Gastroesophageal sphincter (tissue), 4 donors: ENCODE measurements around the gene SLC30A3. TPM values are rescaled to one million over a fixed set of nuclear protein-coding genes. Genes with fewer than 3 reads are reported as not detected.

Experiments used
- ATAC-seq: fragments of 150-250 bp; one replicate; pipeline ENCODE4 v1.9.1; 2016; ENCODE audit warnings: mild to moderate bottlenecking, moderate library complexity
- H3K27ac ChIP-seq, 4 donors: fragments of 200-600 bp; sonication (generic) in 3 of 4; 1 replicate in 3 of 4; 2 replicates in 1 of 4; pipeline ENCODE4 v1.5.1; 2016 to 2019
- H3K27me3 ChIP-seq: fragments of 200-600 bp; sonication (generic); one replicate; pipeline ENCODE4 v1.5.1; 2019
- H3K36me3 ChIP-seq, 2 donors: fragments of 200-600 bp; sonication (generic); one replicate each; pipeline ENCODE4 v1.5.1; 2019; ENCODE audit warnings: control low read depth in 1 of 2
- H3K4me1 ChIP-seq, 3 donors: fragments of 200-600 bp; sonication (generic); 1 replicate in 2 of 3; 2 replicates in 1 of 3; pipeline ENCODE4 v1.5.1; 2016 to 2019; ENCODE audit warnings: control low read depth in 2 of 3
- H3K4me3 ChIP-seq, 2 donors: fragments of 200-600 bp; sonication (generic); one replicate each; pipeline ENCODE4 v1.5.1; 2019; ENCODE audit warnings: mild to moderate bottlenecking in 1 of 2, moderate library complexity in 1 of 2
- H3K9me3 ChIP-seq, 3 donors: fragments of 200-600 bp; sonication (generic); one replicate each; pipeline ENCODE4 v1.5.1; 2017 to 2019; ENCODE audit warnings: control low read depth in 2 of 3
- CTCF ChIP-seq, 4 experiments: fragments of 200-600 bp in 2 of 4; fragments of 450-650 bp in 2 of 4; sonication (generic) in 1 of 4; IDR thresholded peaks; one replicate each; pipeline ENCODE4 v1.5.1; 2017 to 2019; ENCODE audit warnings: antibody characterized with exemption in 4 of 4, mild to moderate bottlenecking in 2 of 4, moderate library complexity in 2 of 4
- EP300 ChIP-seq: sonication (generic); formaldehyde crosslinking; IDR thresholded peaks from one replicate; pipeline ENCODE4 v1.6.1; 2017; ENCODE audit warnings: antibody characterized with exemption, mild to moderate bottlenecking
- POLR2A ChIP-seq, 2 donors: fragments of 450-650 bp; IDR thresholded peaks; one replicate each; pipeline ENCODE4 v1.6.1; 2017; ENCODE audit warnings: antibody characterized with exemption in 2 of 2, mild to moderate bottlenecking in 2 of 2, moderate library complexity in 1 of 2
- POLR2AphosphoS5 ChIP-seq: sonication (generic); formaldehyde crosslinking; IDR thresholded peaks from one replicate; pipeline ENCODE4 v1.6.1; 2017; ENCODE audit warnings: antibody characterized with exemption
- WGBS, 2 donors: methylation state at CpG; one replicate each; pipeline ENCODE4 v1.1.5; 2018; ENCODE audit warnings: low coverage in 1 of 2; 5-methylcytosine and 5-hydroxymethylcytosine counted together
- total RNA-seq, 4 donors: library from RNA; depleted of rRNA; stranded (reverse); fragments of >200 nt; gene quantifications; one replicate each; pipeline ENCODE4 v1.1.0, GENCODE V29; 2016

The SLC30A3 gene
- total RNA-seq, 4 donors from 2014 or later = not detected

- Histone ChIP-seq H3K4me3 (peak overlapping the region in 1 of 2 donors; percentile 55), H3K36me3 (no peaks in the 10 kb centered on the region), H3K4me1 (peaks cover 0 to 42% (median 34%) of the 10 kb centered on the region in 3 donors), H3K9me3 (no peaks in the 10 kb centered on the region), H3K27ac (no peak overlapping the region), H3K27me3 (peaks cover 100% of the 10 kb centered on the region)
- TF ChIP-seq CTCF (IDR thresholded peaks at IDR 0.05) (peak in 3 of 4 experiments; percentile 26 to 57 (median 45)), POLR2A (IDR thresholded peaks at IDR 0.05) (no peak), POLR2AphosphoS5 (no peak), EP300 (no peak)
- ATAC-seq = peak; percentile 64
- 36% methylated on average over 3 of the region's 56 CpGs; no CpG with 5 or more reads in 1 of the 2 donors for WGBS, 2 donors
Observed at GRCh38 chr2:27264753-27265535, 2.1 kb upstream of the SLC30A3 start.

GRCh38 chr2:27264253-27264752 is 1.5 kb upstream of the SLC30A3 start:
- H3K4me3 ChIP-seq = peak overlapping the region in 1 of 2 donors; percentile 55
- ATAC-seq = no peak
- H3K4me1 ChIP-seq = peaks cover 0 to 42% (median 34%) of the 10 kb centered on the region in 3 donors
- TF ChIP-seq CTCF (IDR thresholded peaks at IDR 0.05) (no peak), POLR2A (IDR thresholded peaks at IDR 0.05) (no peak), POLR2AphosphoS5 (no peak), EP300 (no peak)
- 0 to 1% methylated on average over 11 to 15 of the region's 38 CpGs for WGBS, 2 donors
- H3K9me3 ChIP-seq = no peaks in the 10 kb centered on the region
- H3K36me3 ChIP-seq = no peaks in the 10 kb centered on the region
- peaks cover 100% of the 10 kb centered on the region for H3K27me3 ChIP-seq
- no peak overlapping the region for H3K27ac ChIP-seq

GRCh38 chr2:27263287-27264252 is 723 bp upstream of the SLC30A3 start:
- ATAC-seq = no peak
- 2% methylated on average over 10 of the region's 46 CpGs; no CpG with 5 or more reads in 1 of the 2 donors for WGBS, 2 donors

GRCh38 chr2:27261926-27262298 is 935 bp downstream of the SLC30A3 start:
- Histone ChIP-seq H3K27me3 (peaks cover 100% of the 10 kb centered on the region), H3K4me1 (peaks cover 0 to 42% (median 34%) of the 10 kb centered on the region in 3 donors), H3K4me3 (peak overlapping the region in 1 of 2 donors; percentile 55), H3K36me3 (no peaks in the 10 kb centered on the region), H3K9me3 (no peaks in the 10 kb centered on the region), H3K27ac (no peak overlapping the region)
- TF ChIP-seq CTCF (IDR thresholded peaks at IDR 0.05) (no peak), POLR2A (IDR thresholded peaks at IDR 0.05) (no peak), EP300 (no peak), POLR2AphosphoS5 (no peak)
- WGBS, 2 donors = no CpG with 5 or more reads among the region's 40 CpGs
- ATAC-seq = no peak

More at GRCh38 chr2:27263287-27264252, 723 bp upstream of the SLC30A3 start:
- H3K27me3 ChIP-seq = peaks cover 100% of the 10 kb centered on the region
- peaks cover 0 to 42% (median 34%) of the 10 kb centered on the region in 3 donors for H3K4me1 ChIP-seq
- H3K36me3 ChIP-seq = no peaks in the 10 kb centered on the region
- H3K4me3 ChIP-seq = peak overlapping the region; percentile 7 to 55
- TF ChIP-seq CTCF (IDR thresholded peaks at IDR 0.05) (no peak), EP300 (no peak), POLR2A (IDR thresholded peaks at IDR 0.05) (no peak), POLR2AphosphoS5 (no peak)
- H3K9me3 ChIP-seq = no peaks in the 10 kb centered on the region
- no peak overlapping the region for H3K27ac ChIP-seq
